KOPT-K1 (cell line): ENCODE measurements around the gene INSIG2.

Source experiments
- H3K27ac ChIP-seq: fragments of 200-600 bp; sonication (generic); 2 replicates; pipeline ENCODE4 v1.5.1; 2016; ENCODE audit warnings: antibody characterized with exemption, mild to moderate bottlenecking, low read depth, low read length; ENCODE audit not compliant: poor library complexity, severe bottlenecking
- H3K36me3 ChIP-seq: fragments of 200-600 bp; sonication (generic); 2 replicates; pipeline ENCODE4 v1.5.1; 2017; ENCODE audit warnings: antibody characterized with exemption, mild to moderate bottlenecking, low read length, moderate library complexity; ENCODE audit not compliant: insufficient read depth
- H3K9me3 ChIP-seq: fragments of 200-600 bp; sonication (generic); 2 replicates; pipeline ENCODE4 v1.5.1; 2017; ENCODE audit warnings: antibody characterized with exemption, low read length, mild to moderate bottlenecking; ENCODE audit not compliant: insufficient read depth, poor library complexity, severe bottlenecking

Gene INSIG2

GRCh38 chr2:118105497-118105896 lies 17.2 kb downstream of the INSIG2 start:
- no peaks in the 10 kb centered on the region for H3K9me3 ChIP-seq
- no peak overlapping the region for H3K27ac ChIP-seq
- H3K36me3 ChIP-seq = peaks cover 68% of the 10 kb centered on the region

GRCh38 chr2:118106926-118107325 lies 18.7 kb downstream of the INSIG2 start:
- Histone ChIP-seq H3K36me3 (peaks cover 58% of the 10 kb centered on the region), H3K27ac (no peak overlapping the region), H3K9me3 (no peaks in the 10 kb centered on the region)

- no peak overlapping the region for H3K27ac ChIP-seq
- H3K9me3 ChIP-seq = no peaks in the 10 kb centered on the region
- peaks cover 46% of the 10 kb centered on the region for H3K36me3 ChIP-seq
Measured at GRCh38 chr2:118110310-118110709, 22.0 kb downstream of the INSIG2 start.

- H3K27ac ChIP-seq = no peak overlapping the region
- H3K9me3 ChIP-seq = no peaks in the 10 kb centered on the region
- peaks cover 39% of the 10 kb centered on the region for H3K36me3 ChIP-seq
Measured at GRCh38 chr2:118110991-118111390, 22.7 kb downstream of the INSIG2 start.

- Histone ChIP-seq H3K9me3 (no peaks in the 10 kb centered on the region), H3K27ac (no peak overlapping the region), H3K36me3 (peaks cover 22% of the 10 kb centered on the region; the same call in 1 of the 2 replicates)
Measured at GRCh38 chr2:118112771-118113334, 24.6 kb downstream of the INSIG2 start.

GRCh38 chr2:118114863-118115262 lies 26.6 kb downstream of the INSIG2 start:
- Histone ChIP-seq H3K36me3 (peaks cover 5% of the 10 kb centered on the region; the same call in 1 of the 2 replicates), H3K9me3 (no peaks in the 10 kb centered on the region), H3K27ac (no peak overlapping the region)

GRCh38 chr2:118115761-118116160 lies 27.5 kb downstream of the INSIG2 start:
- H3K9me3 ChIP-seq = no peaks in the 10 kb centered on the region
- no peak overlapping the region for H3K27ac ChIP-seq
- no peaks in the 10 kb centered on the region for H3K36me3 ChIP-seq

GRCh38 chr2:118118479-118118878 lies 30.2 kb downstream of the INSIG2 start:
- Histone ChIP-seq H3K9me3 (no peaks in the 10 kb centered on the region), H3K27ac (no peak overlapping the region), H3K36me3 (no peaks in the 10 kb centered on the region)

GRCh38 chr2:118119158-118119727 lies 31.0 kb downstream of the INSIG2 start:
- H3K9me3 ChIP-seq = no peaks in the 10 kb centered on the region
- no peak overlapping the region for H3K27ac ChIP-seq
- no peaks in the 10 kb centered on the region for H3K36me3 ChIP-seq

GRCh38 chr2:118119761-118120400 lies 31.6 kb downstream of the INSIG2 start:
- no peak overlapping the region for H3K27ac ChIP-seq
- H3K36me3 ChIP-seq = no peaks in the 10 kb centered on the region
- H3K9me3 ChIP-seq = no peaks in the 10 kb centered on the region

- Histone ChIP-seq H3K27ac (no peak overlapping the region), H3K9me3 (no peaks in the 10 kb centered on the region), H3K36me3 (no peaks in the 10 kb centered on the region)
Measured at GRCh38 chr2:118120401-118120780, 32.1 kb downstream of the INSIG2 start.

- Histone ChIP-seq H3K9me3 (no peaks in the 10 kb centered on the region), H3K27ac (no peak overlapping the region), H3K36me3 (no peaks in the 10 kb centered on the region)
Measured at GRCh38 chr2:118121101-118121500, 32.8 kb downstream of the INSIG2 start.

GRCh38 chr2:118121986-118122524 lies 33.8 kb downstream of the INSIG2 start:
- no peaks in the 10 kb centered on the region for H3K9me3 ChIP-seq
- no peak overlapping the region for H3K27ac ChIP-seq
- no peaks in the 10 kb centered on the region for H3K36me3 ChIP-seq

- H3K9me3 ChIP-seq = no peaks in the 10 kb centered on the region
- no peaks in the 10 kb centered on the region for H3K36me3 ChIP-seq
- H3K27ac ChIP-seq = no peak overlapping the region
Measured at GRCh38 chr2:118122594-118123281, 34.5 kb downstream of the INSIG2 start.

- Histone ChIP-seq H3K27ac (no peak overlapping the region), H3K36me3 (no peaks in the 10 kb centered on the region), H3K9me3 (no peaks in the 10 kb centered on the region)
Measured at GRCh38 chr2:118123561-118124232, 35.4 kb downstream of the INSIG2 start.
